Measurements from ENCODE around the gene TFAP2E.
A peak's percentile ranks its signal among the peaks of the same experiment; 100 is the strongest.

- TF ChIP-seq CTCF (IDR thresholded peaks at IDR 0.05 in 8 of 11, conservative IDR thresholded peaks at IDR 0.05 in 3 of 11) (peak; percentile 84 to 96 (median 89)), POLR2AphosphoS5 (IDR thresholded peaks at IDR 0.05) (peak in 1 of 3 donors; percentile 51)
Measured at GRCh38 chr1:35568975-35569395, 4.1 kb upstream of the TFAP2E start.

All from spleen (tissue), 7 donors.